Measurements from ENCODE around the gene MMP1.

Gene MMP1

DNA sequence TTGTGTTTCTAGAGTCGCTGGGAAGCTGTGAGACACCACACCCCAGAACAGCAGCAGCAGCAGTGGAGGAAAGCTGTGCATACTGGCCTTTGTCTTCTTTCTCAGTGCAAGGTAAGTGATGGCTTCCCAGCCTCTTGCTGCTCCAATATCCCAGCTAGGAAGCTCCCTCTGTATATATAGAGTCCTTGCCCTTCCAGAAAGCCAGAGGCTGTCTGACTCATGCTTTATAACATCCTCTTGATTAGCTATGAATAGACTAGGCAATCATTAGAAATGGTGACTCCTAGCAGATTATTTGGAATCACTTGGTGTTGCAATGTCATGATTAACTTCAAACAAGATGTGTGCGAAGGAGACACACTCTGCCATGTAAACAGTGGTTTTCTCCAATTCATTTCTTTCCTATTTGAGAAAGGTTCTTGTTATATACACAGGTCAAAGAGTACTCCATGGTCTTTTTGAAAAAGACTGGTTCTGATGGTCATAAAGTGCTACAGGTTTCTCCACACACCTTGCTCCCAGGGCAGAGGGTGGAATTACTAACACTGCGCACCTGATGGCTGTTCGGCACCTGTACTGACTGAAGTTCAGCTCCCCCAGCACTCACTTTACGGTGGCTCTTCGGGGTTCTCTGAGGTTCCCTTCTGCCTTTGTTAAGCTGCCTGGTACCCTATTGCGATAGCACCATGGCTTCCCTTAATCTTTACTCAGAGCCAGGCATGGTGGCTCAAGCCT is at the start of gene MMP1:
Gene MMP1, minus strand, starts transcription at position 149 of the 735 bp plus-strand sequence. Its CDS starts 68 bp downstream, at position 81.
- DNase-seq (ENCODE audit: low read depth, low spot score): no peak

DNA sequence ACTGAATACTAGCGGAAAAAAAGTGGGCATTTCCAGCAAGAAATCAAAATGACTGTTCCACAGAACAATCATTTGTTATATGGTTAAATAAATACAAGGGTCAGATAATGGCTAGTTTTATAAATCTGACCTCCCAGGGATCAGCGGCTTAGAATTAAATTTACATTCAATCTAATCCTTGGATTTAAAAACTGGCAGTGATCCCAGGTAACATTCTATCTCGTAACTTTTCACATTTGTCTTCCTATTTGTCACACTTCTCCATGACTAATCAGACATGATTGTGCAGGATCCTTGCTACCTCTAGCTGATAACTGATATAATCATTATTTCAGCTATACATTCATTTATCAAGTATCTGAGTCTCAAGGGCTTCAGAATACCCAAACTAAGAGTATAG is 48.3 kb upstream of the MMP1 start:
- no peak for DNase-seq (ENCODE audit: low read depth, low spot score)

DNA sequence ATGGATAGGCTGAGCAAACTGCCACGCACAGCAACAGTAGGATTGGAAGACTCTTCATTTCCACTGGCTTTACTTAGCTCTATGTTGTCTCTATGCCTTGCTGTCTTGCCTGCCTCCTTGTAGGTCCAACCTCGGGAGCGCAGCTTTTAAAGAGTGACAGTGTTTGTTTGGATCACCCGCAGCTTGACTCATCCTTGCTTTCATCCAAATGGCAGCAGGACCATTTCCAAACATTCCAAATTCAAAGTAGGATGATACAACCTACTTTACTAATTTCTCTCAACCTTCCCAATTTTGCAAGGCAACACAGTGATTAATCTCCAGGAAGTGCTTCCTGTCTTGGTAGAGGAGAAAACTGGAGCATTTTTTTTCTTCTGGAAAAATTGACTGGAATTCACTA is 45.5 kb upstream of the MMP1 start, which contains the start of gene MMP3:
Gene MMP3, minus strand, starts transcription at position 121 of the 400 bp plus-strand sequence. Its CDS starts 63 bp downstream, at position 58.
- DNase-seq (ENCODE audit: low read depth, low spot score): no peak

DNA sequence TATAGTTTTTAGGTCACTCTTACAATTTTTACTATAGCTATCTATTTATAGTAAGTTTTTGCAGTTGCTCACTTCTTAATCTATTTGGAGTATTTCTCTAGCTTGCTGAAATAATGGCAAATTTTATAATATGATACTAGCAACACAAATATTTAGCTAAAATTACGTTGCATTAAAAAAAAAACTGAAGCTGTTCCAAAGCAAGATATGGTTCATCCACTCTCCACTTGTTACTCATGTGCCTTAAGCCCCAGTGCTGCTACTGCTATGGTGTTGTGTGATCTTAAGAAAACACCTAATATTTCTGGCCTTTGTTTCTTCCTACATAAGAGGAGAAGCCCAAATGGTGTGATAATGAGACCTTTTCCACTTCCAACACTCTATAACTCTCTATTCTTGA is 45.0 kb upstream of the MMP1 start:
- no peak for DNase-seq (ENCODE audit: low read depth, low spot score)

DNA sequence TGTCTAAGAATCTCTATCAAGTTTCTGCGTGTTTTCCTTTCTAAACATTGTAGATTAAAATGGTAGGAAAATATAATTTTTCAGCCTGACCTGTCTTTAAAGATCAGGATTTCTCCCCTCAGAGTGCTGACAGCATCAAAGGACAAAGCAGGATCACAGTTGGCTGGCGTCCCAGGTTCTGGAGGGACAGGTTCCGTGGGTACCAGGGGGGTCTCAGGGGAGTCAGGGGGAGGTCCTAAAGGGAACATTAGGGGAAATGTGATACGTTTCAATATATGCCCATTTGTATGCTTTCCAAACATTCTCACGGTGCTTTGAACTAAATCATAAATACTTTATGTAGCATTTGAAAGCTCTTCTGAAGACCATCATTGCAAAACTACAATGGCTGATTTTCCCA is 42.1 kb upstream of the MMP1 start:
- no peak for DNase-seq (ENCODE audit: low read depth, low spot score)

DNA sequence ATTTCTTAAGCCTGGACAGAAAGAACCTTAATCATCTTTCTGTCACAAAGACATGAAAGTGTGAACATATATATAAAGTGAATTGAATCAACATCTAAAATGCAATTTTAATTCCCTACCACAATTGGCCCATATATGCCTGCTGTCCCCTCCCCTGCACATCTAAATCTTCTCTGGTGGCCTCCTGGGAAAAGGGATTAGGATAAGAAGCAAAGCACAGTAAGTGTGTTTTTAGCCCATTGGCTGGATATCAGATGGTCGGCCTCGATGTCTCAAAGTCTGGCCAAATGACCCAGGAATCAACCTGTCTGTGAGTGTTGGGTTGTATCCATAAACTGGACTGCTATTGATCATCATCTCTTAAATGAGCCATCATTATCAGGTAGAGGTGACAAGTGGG is 39.7 kb upstream of the MMP1 start:
- no peak for DNase-seq (ENCODE audit: low read depth, low spot score)

DNA sequence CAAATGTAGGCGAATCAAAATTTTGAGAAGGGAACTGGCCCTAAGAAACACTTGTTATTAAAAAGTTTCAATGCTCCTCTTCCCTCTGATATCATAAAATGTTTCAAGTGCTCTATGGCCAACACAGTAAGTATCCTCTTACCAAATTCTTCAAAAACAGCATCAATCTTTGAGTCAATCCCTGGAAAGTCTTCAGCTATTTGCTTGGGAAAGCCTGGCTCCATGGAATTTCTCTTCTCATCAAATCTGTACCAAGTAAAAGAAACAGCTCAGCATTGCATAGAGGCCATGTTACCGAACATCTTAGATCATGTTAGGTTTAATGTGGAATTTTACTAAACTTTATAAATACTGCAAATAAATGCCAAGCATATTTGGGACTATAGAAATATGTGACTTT is 39.2 kb upstream of the MMP1 start:
- no peak for DNase-seq (ENCODE audit: low read depth, low spot score)

DNA sequence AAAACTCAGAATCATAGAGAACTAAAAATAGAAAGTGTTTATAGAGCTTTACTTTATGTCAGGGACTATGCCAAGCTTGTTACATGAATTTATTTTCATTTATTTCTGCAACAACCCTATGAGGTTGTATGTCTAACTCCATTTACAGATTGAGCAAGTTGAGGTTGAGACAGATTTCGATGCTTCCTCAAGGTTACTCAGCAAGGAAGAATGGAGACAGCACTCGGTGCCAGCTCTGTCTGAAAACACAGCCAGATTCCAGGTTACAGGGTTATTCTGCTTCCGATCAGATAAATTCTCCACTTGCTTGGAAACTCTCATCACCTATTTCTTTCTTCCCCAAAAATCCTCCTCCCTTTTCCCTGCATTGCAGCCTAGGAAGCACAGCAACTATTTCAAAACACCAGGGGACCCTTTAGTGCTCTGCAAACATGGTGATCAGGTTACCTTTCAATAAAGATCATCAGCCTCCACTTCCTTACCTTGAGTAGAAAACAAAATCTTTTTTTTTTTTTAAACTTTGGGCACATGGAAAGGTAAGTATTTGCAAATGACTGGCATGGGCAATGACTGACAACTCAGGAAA is 38.4 kb upstream of the MMP1 start:
- DNase-seq (ENCODE audit: low read depth, low spot score): no peak

DNA sequence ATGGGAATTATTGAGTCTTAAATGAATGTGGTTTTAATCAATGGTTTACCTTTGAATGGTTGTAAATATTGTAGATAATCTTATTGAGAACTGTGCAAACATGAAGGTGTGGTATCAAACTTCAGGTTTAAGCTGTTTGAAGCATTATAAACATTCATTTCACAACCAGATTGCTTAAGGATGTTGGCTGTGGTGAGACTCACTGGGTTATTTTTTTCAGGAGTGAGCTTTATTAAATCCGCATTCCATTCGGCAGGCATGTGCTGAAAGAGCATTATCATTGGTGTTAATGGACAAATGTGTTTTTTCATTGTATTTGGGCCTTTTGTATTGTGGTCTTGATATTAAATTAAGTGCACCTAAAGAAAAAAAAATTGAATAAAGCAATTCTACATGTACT is 35.8 kb upstream of the MMP1 start:
- DNase-seq (ENCODE audit: low read depth, low spot score): no peak

DNA sequence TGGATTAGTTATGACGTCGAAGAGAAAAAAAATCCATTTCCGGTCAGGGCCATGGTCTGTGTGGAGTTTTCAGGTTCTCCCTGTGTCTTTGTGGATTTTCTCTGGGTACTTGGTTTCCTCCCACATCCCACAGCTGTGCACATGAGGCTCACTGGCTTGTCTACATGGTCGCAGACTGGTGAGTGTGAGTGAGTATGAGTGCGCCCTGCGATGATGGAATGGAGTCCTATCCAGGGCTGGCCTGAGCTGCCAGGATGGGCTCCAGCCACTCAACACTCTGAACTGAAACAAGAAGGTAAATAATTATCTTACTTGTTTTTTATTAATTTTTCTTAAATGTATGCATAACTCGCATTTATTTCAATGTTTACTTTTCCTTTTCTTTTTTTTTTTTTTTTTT is 34.7 kb upstream of the MMP1 start:
- no peak for DNase-seq (ENCODE audit: low read depth, low spot score)

DNA sequence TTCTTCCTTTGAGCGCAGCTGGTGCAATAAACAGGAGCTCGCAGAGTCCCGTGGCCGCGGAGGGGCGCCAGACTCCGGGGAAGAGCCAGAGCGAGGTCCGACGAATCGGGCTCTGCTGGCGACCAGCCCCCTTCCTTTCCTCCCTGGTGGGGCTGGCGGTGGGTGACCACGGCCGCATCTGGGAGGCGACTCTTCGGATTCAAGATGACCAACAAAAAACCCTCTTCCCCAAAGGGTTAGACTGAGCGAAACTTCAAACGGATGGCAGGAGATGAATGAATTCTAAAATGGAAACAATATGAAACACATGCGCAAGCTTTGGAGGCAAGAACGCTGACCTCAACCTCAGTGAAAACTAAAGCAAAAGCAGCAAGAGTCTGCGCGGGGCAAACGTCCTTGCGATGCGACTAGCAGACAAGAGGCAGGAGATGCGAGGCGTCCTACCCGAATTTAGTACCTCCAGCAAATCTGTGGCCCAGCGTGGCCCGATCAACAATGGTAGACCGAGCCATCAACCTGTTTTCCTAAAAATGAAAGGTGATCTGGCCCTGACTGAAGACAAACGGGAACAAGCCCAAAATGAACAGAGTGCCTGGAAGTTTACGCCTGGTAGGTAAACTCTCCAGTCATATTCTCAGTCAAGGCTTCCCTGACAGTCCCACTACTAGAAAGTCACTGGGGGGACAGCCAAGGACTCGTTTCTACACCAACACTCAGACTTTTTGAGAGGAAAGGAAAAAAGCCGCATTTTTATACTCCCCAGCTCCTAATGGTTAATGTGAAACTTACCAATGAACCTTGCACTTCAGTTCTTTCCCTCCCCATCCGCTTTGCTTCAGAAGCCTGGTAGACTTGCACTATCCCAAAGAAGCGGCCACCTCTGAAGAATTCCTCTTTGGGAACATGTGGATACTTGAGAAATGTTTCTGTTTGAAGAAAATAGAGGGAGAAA is 33.8 kb upstream of the MMP1 start:
- DNase-seq (ENCODE audit: low read depth, low spot score): peak; percentile 72

DNA sequence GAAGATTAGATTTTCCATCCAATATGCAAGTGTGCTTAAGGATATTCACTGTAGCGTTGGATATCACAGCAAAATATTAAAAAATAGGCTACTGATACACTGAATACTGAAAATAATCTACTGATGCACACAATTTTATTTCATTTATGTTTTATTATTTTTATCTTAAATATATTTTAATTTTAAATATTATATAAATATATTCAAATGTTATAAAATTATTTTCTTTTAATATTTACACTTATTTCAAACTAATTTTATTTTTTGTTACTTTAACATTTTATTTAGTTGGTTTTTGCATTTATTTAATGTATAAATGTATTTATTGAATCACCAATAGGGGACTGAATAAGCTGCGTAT is 33.1 kb upstream of the MMP1 start:
- no peak for DNase-seq (ENCODE audit: low read depth, low spot score)

DNA sequence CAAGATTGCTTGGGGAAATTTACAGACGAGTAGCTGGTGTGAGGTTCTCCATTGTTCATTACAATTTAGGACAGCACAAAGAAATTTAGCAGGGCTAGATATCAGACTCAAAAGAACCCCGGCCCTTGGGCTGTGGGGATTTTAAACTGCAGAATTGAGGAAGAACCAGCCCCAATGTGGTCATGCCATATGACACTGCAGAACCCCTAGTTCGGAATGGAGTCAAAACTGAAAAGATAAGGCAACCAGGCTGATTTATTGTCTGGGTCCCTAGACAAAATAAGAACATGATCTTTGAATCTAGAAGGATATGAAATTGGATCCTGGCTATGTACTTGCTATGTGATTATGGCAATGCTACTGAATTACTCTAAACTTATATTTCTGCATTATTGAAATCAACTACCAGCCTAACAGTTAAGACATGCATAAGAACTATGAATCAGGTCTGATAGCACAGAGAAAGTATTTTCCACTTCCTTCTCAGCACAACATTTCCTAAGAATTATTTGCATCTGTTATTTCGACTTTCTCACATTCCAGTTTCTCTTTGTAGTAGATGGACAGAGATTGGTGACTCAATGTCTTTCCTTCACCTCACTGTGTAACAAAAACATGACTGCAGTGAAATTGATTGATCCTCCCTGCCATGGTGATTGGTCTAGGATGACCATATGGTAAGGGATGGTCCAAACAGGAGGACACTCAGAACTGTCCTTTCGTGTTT is 32.2 kb upstream of the MMP1 start:
- no peak for DNase-seq (ENCODE audit: low read depth, low spot score)

DNA sequence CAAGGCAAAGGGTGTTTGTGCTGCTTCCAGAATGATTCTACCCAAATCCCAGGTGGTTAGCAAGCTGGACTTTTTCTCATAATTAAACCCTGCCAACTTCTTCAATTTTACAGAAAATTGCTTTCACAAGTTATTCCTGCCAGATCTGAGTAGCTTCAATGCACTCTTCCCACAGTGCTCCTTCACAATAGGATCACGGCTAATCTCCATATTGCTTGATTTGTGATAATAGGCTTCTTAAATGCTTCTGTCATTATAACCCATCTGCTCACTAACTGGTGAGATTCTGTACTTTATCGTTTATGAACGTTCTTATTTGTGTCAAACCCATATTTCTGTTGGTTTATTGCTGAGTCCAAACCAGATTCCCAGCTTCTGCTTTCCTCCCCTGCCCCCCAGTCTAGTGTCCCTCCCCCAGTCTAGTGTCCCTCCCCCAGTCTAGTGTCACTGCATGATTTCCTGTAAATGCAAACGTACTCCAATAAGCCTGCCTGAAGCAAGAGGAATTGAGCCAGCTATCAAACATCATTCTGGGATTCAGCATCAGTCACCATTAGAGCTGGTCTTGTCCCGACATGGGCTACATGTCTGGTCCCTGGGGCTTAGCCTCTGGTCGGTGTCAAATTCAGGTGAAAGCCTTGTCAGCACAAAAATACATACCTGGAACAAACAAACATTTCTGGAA is 31.5 kb upstream of the MMP1 start:
- DNase-seq (ENCODE audit: low read depth, low spot score): no peak

DNA sequence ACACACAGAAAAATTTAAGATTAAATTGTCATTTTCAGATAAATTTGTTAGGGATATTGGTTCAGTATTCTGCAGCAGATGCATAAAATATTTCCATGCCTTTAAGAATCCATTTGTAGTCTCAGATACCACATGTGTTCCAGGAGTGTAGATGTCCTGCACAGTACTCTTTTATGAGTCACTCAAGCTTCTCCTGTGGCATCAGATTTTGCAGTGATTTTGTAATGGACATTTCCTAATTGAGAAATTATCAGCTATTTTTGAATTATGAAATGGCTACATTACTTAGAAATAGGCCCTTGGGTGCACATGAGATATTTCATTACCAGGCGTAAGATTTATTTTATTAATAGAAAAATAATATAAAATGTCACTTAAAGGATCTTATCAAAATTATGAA is 26.6 kb upstream of the MMP1 start:
- DNase-seq (ENCODE audit: low read depth, low spot score): no peak

DNA sequence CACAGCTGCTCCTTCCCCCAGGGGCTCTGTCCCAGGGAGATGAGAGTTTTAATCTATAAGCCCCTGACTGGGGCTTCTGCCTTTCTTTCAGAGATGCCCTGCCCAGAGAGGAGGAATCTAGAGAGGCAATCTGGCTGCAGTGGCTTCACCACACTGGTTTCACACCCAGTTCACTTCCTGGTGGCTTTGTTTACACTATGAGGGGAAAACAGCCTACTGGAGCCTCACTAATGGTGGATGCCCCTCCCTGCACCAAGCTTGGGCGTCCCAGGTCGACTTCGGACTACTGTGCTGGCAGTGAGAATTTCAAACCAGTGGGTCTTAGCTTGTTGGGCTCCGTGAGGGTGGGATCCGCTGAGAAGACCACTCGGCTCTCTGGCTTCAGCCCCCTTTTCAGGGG is 21.5 kb upstream of the MMP1 start:
- no peak for DNase-seq (ENCODE audit: low read depth, low spot score)

DNA sequence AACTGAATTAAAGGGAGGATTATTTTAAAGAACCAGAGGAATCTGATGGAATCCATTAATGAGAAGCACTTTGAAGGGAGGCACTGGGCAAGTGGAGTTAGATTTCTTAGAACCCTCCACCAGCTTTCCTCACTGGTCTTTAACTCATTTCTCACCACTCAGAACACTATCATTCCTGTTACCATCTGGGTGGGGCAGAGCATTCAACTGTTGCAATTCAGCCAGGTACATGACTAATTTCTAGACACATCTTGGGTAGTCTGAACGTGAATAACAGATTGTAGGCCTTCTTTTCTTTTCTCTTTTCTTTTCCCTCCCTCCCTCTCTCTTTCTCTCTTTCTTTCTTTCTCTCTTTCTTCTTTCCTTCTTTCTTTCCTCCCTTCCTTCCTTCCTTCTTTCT is 15.5 kb upstream of the MMP1 start:
- no peak for DNase-seq (ENCODE audit: low read depth, low spot score)

DNA sequence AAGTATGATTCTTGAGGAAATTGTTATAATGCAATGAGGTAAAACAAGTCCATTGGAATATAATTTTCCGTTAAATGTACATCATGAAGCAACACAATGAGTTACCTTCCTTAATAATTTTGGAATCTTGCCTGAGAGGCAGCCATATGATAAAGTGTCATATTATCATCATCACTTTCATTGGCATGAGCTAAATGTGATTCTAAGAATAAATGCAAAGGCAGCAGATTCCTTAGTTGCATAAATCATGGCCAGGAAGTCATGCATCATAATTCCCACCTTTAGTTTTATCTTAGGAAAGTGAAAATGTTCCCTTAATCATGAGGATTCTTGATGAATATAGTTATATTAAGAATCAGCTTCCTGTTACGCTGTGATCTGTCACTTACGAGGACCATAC is 14.2 kb upstream of the MMP1 start:
- no peak for DNase-seq (ENCODE audit: low read depth, low spot score)

DNA sequence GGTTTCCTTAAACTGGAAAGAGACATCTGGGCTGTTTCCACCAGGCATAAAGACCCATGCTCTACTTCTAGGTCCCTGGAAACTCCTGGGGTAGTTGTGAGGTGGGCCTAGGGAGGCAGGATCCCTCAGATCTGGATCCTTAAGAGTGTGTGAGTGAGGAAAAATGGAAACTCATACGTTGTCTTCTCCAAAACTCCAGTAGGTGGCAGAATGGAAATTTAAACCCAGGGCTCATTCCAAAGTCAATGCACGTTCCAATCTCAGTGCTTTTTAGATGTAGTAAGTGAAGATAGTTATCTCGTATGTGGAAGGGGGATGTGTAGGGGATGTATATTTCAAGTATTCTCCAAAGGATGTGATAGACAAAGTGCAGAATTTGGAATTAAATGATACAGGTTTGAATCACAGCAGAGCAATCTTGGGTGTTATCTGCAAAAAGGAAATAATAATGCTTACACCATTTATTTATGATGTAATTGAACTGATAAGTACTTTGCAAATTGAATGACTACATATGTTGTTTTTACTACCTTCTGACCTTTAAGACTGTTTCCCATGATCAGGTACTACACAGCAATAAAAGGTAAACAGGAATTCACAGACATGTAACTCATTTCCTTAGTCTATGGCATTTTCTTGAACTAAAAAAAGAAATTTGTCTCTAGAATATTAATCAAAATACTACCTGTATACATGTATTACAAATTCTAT is 13.1 kb upstream of the MMP1 start:
- DNase-seq (ENCODE audit: low read depth, low spot score): peak; percentile 18

DNA sequence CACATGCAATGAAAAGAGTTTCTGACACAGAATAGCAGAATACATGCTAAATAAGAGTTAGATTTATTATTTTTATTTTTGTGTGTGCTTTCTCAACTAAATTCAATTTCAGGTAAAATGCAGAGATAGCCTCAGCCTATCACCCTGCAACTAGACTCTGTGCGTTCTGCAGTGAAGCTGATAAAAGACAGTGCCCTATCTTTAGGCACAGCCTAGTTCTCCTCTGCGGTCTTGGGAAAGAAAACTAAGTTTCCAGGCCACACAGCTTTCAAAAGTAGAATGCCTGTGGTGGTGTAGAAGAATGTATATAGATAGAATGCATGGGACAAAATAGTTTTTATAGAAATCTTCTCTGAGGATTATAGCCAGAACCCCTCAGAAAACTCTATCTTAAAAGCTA is 12.0 kb upstream of the MMP1 start:
- no peak for DNase-seq (ENCODE audit: low read depth, low spot score)

DNA sequence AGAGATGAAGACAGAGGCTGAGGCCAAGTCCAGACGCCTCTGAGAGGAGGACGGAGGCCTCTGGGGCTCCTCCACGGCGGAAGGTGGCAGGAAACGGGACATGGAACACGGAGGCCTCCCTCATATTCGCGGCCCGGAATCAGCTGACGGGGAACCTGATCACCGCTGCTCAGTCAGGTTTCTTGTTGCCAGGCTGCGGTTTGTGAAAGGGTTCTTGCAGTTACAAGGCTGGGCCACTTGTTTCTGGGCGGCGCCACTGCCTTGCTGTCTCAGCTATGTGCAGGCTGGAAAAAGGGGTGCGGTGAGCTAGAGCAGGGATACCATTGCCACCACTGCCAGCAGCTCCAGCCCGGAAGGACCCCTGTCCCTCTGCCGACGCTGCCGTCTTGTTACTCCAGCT is 10.0 kb upstream of the MMP1 start:
- DNase-seq (ENCODE audit: low read depth, low spot score): peak; percentile 74

Data from ELF-1 (cell line).